ENCODE data around the gene NKX1-2. TPM values are rescaled to one million over a fixed set of nuclear protein-coding genes. Genes with fewer than 3 reads are reported as not detected.

The NKX1-2 gene
- total RNA-seq: not detected

- TF ChIP-seq CTCF (IDR thresholded peaks at IDR 0.05; ENCODE audit: low read depth): no peak
Observed at GRCh38 chr10:124450012-124450782, at the start of gene NKX1-2. Gene NKX1-2, minus strand, starts transcription at chr10:124450035. Its CDS starts 92 bp downstream, at chr10:124449943.

GRCh38 chr10:124498056-124498455 is 48.2 kb upstream of the NKX1-2 start:
- no peak for TF ChIP-seq CTCF (IDR thresholded peaks at IDR 0.05; ENCODE audit: low read depth)

GRCh38 chr10:124497196-124497881 is 47.5 kb upstream of the NKX1-2 start:
- no peak for TF ChIP-seq CTCF (IDR thresholded peaks at IDR 0.05; ENCODE audit: low read depth)

GRCh38 chr10:124496620-124497019 is 46.8 kb upstream of the NKX1-2 start:
- no peak for TF ChIP-seq CTCF (IDR thresholded peaks at IDR 0.05; ENCODE audit: low read depth)

- TF ChIP-seq CTCF (IDR thresholded peaks at IDR 0.05; ENCODE audit: low read depth): no peak
Observed at GRCh38 chr10:124496150-124496549, 46.3 kb upstream of the NKX1-2 start.

- TF ChIP-seq CTCF (IDR thresholded peaks at IDR 0.05; ENCODE audit: low read depth): no peak
Observed at GRCh38 chr10:124495725-124496124, 45.9 kb upstream of the NKX1-2 start.

GRCh38 chr10:124495162-124495561 is 45.3 kb upstream of the NKX1-2 start:
- TF ChIP-seq CTCF (IDR thresholded peaks at IDR 0.05; ENCODE audit: low read depth): no peak

All from subcutaneous adipose tissue (tissue), 4 donors.